Measurements from ENCODE around the gene CCDC186. TPM values are rescaled to one million over a fixed set of nuclear protein-coding genes. Genes with fewer than 3 reads are reported as not detected.

The CCDC186 gene
- total and polyA plus RNA-seq, 2 of the 4 experiments (the other 2 are of a cell fraction), result 3.0 to 6.1 TPM

- Histone ChIP-seq H3K9ac (ENCODE audit: low read depth, low read length) (no peak overlapping the region), H3K56ac (ENCODE audit: extremely low read depth, insufficient read depth, low read length) (no peak overlapping the region), H4K20me1 (ENCODE audit: insufficient read depth, low read length) (no peaks in the 10 kb centered on the region), H3K4me3 (ENCODE audit: insufficient read depth, low read depth, low read length) (no peak overlapping the region), H3K27me3 (ENCODE audit: control insufficient read depth, insufficient read depth, low read length) (no peaks in the 10 kb centered on the region), H3K9me3 (ENCODE audit: control insufficient read depth, insufficient read depth, low read length) (no peaks in the 10 kb centered on the region), H2AFZ (replicated peaks; ENCODE audit: low read length, poor library complexity) (no peak overlapping the region), H3K23ac (ENCODE audit: low read depth, low read length) (no peak overlapping the region), H4K91ac (ENCODE audit: insufficient read depth, low read depth, low read length) (no peak overlapping the region), H2BK15ac (ENCODE audit: low read depth, low read length) (no peak overlapping the region), H2BK120ac (ENCODE audit: low read depth, low read length) (no peak overlapping the region), H3K4ac (ENCODE audit: low read depth, low read length) (no peak overlapping the region), H2BK20ac (ENCODE audit: low read depth, low read length) (no peak overlapping the region), H3K9me1 (ENCODE audit: insufficient read depth, low read length) (0 out of 2 replicates have a peak, but pooled peaks cover 3% of the 10 kb centered on the region), H2AK9ac (replicated peaks; ENCODE audit: low read depth, low read length, poor library complexity) (no peak overlapping the region), H2AK5ac (ENCODE audit: low read depth, low read length) (no peak overlapping the region), H2BK5ac (ENCODE audit: low read depth, low read length, poor library complexity, severe bottlenecking) (no peak overlapping the region), H3K36me3 (ENCODE audit: control insufficient read depth, insufficient read depth, low read length) (peaks cover 3% of the 10 kb centered on the region), H3K14ac (replicated peaks; ENCODE audit: low read depth, low read length) (no peak overlapping the region), H3K18ac (ENCODE audit: low read depth, low read length) (no peak overlapping the region), H3K79me1 (ENCODE audit: low read depth in 1 of 2, low read length in 2 of 2) (0 out of 4 replicates have a peak, but pooled peaks cover 5 to 6% of the 10 kb centered on the region in 2 experiments), H3K4me1 (ENCODE audit: control insufficient read depth, insufficient read depth, low read length) (no peaks in the 10 kb centered on the region; the same call in 1 of the 2 replicates), H4K5ac (ENCODE audit: low read depth, low read length) (no peak overlapping the region), H3K4me2 (ENCODE audit: low read depth, low read length) (no peak overlapping the region), H3K27ac (ENCODE audit: insufficient read depth, low read length) (no peak overlapping the region), H4K8ac (ENCODE audit: low read depth in 2 of 2, low read length in 2 of 2) (no peak overlapping the region)
- BruUV-seq (replicated peaks), result no TSS peak
- dilution Hi-C loops (cut with HindIII; ENCODE audit: low sequenced_read_pairs, unreplicated experiment) (no loop called here), intact Hi-C loops (cut with micrococcal nuclease) (no loop called here), in situ Hi-C loops (cut with MboI; ENCODE audit: low sequenced_read_pairs) (no loop called here)
- WGBS, 2 experiments (ENCODE audit: extremely low coverage in 2 of 2, insufficient read length in 1 of 2), result no CpG with 5 or more reads among the region's 1 CpG
- no peak for ATAC-seq (ENCODE audit: low read depth)
- CTCF ChIA-PET, result no interaction called here
- TF ChIP-seq RFX5 (IDR thresholded peaks at IDR 0.05; ENCODE audit: low read depth, low read length) (no peak), ELK1 (IDR thresholded peaks at IDR 0.05; ENCODE audit: borderline replicate concordance, low read depth, low read length) (no peak), CTCF (conservative IDR thresholded peaks at IDR 0.05; ENCODE audit: low read depth, low read length) (no peak), MXI1 (IDR thresholded peaks at IDR 0.05; ENCODE audit: borderline replicate concordance, low read depth, low read length) (no peak), CHD1 (IDR thresholded peaks at IDR 0.05; ENCODE audit: low read depth, low read length) (no peak), CEBPB (IDR thresholded peaks at IDR 0.05; ENCODE audit: low read depth, low read length) (no peak), MAZ (IDR thresholded peaks at IDR 0.05; ENCODE audit: borderline replicate concordance, low read depth, low read length) (no peak), FOS (IDR thresholded peaks at IDR 0.05; ENCODE audit: low read depth, low read length) (no peak), SMC3 (IDR thresholded peaks at IDR 0.05; ENCODE audit: low read depth, low read length) (no peak), BHLHE40 (IDR thresholded peaks at IDR 0.05; ENCODE audit: low read depth, low read length) (no peak), RAD21 (IDR thresholded peaks at IDR 0.05; ENCODE audit: low read length) (no peak), NFE2L2 (IDR thresholded peaks at IDR 0.05; ENCODE audit: low read depth, low read length) (no peak), MAFK (IDR thresholded peaks at IDR 0.05; ENCODE audit: low read depth, low read length) (no peak), USF2 (IDR thresholded peaks at IDR 0.05; ENCODE audit: low read depth, low read length) (no peak), POLR2A (IDR thresholded peaks at IDR 0.05; ENCODE audit: low read depth, low read length) (no peak), RCOR1 (IDR thresholded peaks at IDR 0.05; ENCODE audit: insufficient replicate concordance, low read length) (no peak)
- no peak for DNase-seq
- POLR2A ChIA-PET (ENCODE audit: unreplicated experiment), result no interaction called here
These were observed 22.1 kb downstream of the CCDC186 start for GRCh38 chr10:114151892-114152291.
